Activated CD8-positive, alpha-beta T cell treated with anti-CD3 and anti-CD28 coated beads for 36 hours (primary cell): Measurements from ENCODE around the gene AP4S1. TPM values are rescaled to one million over a fixed set of nuclear protein-coding genes. Genes with fewer than 3 reads are reported as not detected.

Experiments used
- ATAC-seq: fragments of 200-7000 bp; cut with Tn5 transposase; one replicate; pipeline ENCODE4 v1.10.0; 2021; ENCODE audit warnings: mild to moderate bottlenecking, moderate library complexity
- CTCF ChIA-PET: fragments of 350-600 bp; sonication (Branson Sonifier 250); formaldehyde crosslinking; loops from one replicate; lab custom pipeline; 2021; ENCODE audit warnings: antibody characterized with exemption; lab: Charles Lee
- POLR2A ChIA-PET: fragments of 350-600 bp; sonication (Branson Sonifier 250); formaldehyde crosslinking; loops from one replicate; lab custom pipeline; 2021; ENCODE audit warnings: antibody characterized with exemption; lab: Charles Lee
- DNase-seq: peaks from one replicate; pipeline ENCODE4 v3.0.0-alpha.2; 2020
- H3K27ac Mint-ChIP-seq: one replicate; pipeline ENCODE4 v1.8.0; 2021; ENCODE audit warnings: mild to moderate bottlenecking, mixed read lengths
- H3K27me3 Mint-ChIP-seq: one replicate; pipeline ENCODE4 v1.8.0; 2021; ENCODE audit warnings: mixed read lengths
- H3K36me3 Mint-ChIP-seq: one replicate; pipeline ENCODE4 v1.8.0; 2021; ENCODE audit warnings: low read depth, mixed read lengths
- H3K4me1 Mint-ChIP-seq: one replicate; pipeline ENCODE4 v1.8.0; 2021; ENCODE audit warnings: low read depth, mixed read lengths
- H3K4me3 Mint-ChIP-seq: one replicate; pipeline ENCODE4 v1.8.0; 2021; ENCODE audit warnings: mild to moderate bottlenecking, moderate library complexity, mixed read lengths
- H3K9me3 Mint-ChIP-seq: one replicate; pipeline ENCODE4 v1.8.0; 2021; ENCODE audit warnings: mixed read lengths
- CTCF ChIP-seq: fragments of 200-600 bp; IDR thresholded peaks from one replicate; pipeline ENCODE4 v1.8.0; 2022; ENCODE audit warnings: antibody characterized with exemption, mild to moderate bottlenecking
- intact Hi-C: fragments of 100-400 bp; cut with micrococcal nuclease; formaldehyde crosslinking; loops from one replicate; pipeline ENCODE4 v1.10.0; 2022
- total RNA-seq, 2 experiments: library from RNA; stranded (reverse); gene quantifications; one replicate each; pipeline ENCODE4 v1.2.3, GENCODE V29; 2021

AP4S1 gene
- total RNA-seq, 2 experiments from 2014 or later, result 3.6 to 4.0 TPM

GRCh38 chr14:31010935-31011334, 14.5 kb upstream of the AP4S1 start:
- Mint-ChIP-seq H3K4me3 (no peak overlapping the region), H3K27ac (no peak overlapping the region), H3K9me3 (no peaks in the 10 kb centered on the region), H3K4me1 (peaks cover 4% of the 10 kb centered on the region), H3K27me3 (no peaks in the 10 kb centered on the region), H3K36me3 (peaks cover 12% of the 10 kb centered on the region)
- no peak for TF ChIP-seq CTCF
- DNase-seq (no peak), ATAC-seq (no peak)
- intact Hi-C loops, result no loop called here
- ChIA-PET CTCF (no interaction called here), POLR2A (interaction anchor here (1.7 kb wide), 1 partner anchor 12 kb away, joined by 4 read pairs; no protein-coding TSS in a partner anchor)

GRCh38 chr14:31013841-31014240, 11.6 kb upstream of the AP4S1 start:
- POLR2A ChIA-PET, result interaction anchor here (1.0 to 1.2 kb wide), 2 partner anchors 9 to 12 kb away, joined by 3 read pairs; partner anchors contain the start of gene STRN3
- CTCF ChIA-PET, result interaction anchor here (1.0 kb wide), 1 partner anchor 34 kb away, joined by 3 read pairs; no protein-coding TSS in a partner anchor
- Mint-ChIP-seq H3K9me3 (no peaks in the 10 kb centered on the region), H3K36me3 (peaks cover 12% of the 10 kb centered on the region), H3K27me3 (no peaks in the 10 kb centered on the region), H3K4me1 (peaks cover 10% of the 10 kb centered on the region), H3K4me3 (no peak overlapping the region), H3K27ac (no peak overlapping the region)
- no peak for TF ChIP-seq CTCF
- no peak for ATAC-seq
- intact Hi-C loops, result no loop called here
- DNase-seq, result no peak

- POLR2A ChIA-PET, result interaction anchor here (0.7 kb wide), 1 partner anchor 75 kb away, joined by 3 read pairs; no protein-coding TSS in a partner anchor
- CTCF ChIA-PET, result no interaction called here
- no peak for TF ChIP-seq CTCF
- no peak overlapping the region for H3K4me3 Mint-ChIP-seq
- ATAC-seq, result no peak
- peaks cover 26% of the 10 kb centered on the region for H3K4me1 Mint-ChIP-seq
- no peak overlapping the region for H3K27ac Mint-ChIP-seq
- DNase-seq, result no peak
- peaks cover 21% of the 10 kb centered on the region for H3K36me3 Mint-ChIP-seq
- no peaks in the 10 kb centered on the region for H3K27me3 Mint-ChIP-seq
- peaks cover 2% of the 10 kb centered on the region for H3K9me3 Mint-ChIP-seq
- intact Hi-C loops, result no loop called here
These were observed 7.3 kb upstream of the AP4S1 start for GRCh38 chr14:31018057-31018645.

- ChIA-PET CTCF (no interaction called here), POLR2A (no interaction called here)
- Mint-ChIP-seq H3K4me1 (peaks cover 33% of the 10 kb centered on the region), H3K27me3 (no peaks in the 10 kb centered on the region), H3K4me3 (no peak overlapping the region), H3K27ac (no peak overlapping the region), H3K36me3 (peaks cover 22% of the 10 kb centered on the region), H3K9me3 (peaks cover 2% of the 10 kb centered on the region)
- no peak for TF ChIP-seq CTCF
- intact Hi-C loops, result no loop called here
- ATAC-seq (no peak), DNase-seq (no peak)
These were observed 4.4 kb upstream of the AP4S1 start for GRCh38 chr14:31020834-31021575.

- Mint-ChIP-seq H3K9me3 (peaks cover 2% of the 10 kb centered on the region), H3K4me1 (peaks cover 30% of the 10 kb centered on the region), H3K27ac (no peak overlapping the region)
These were observed 3.9 kb upstream of the AP4S1 start for GRCh38 chr14:31021576-31021949.

More at GRCh38 chr14:31021576-31021949, 3.9 kb upstream of the AP4S1 start:
- H3K4me3 Mint-ChIP-seq, result no peak overlapping the region
- intact Hi-C loops, result no loop called here
- DNase-seq (no peak), ATAC-seq (no peak)
- POLR2A ChIA-PET, result interaction anchor here (1.6 kb wide), 1 partner anchor 16 kb away, joined by 3 read pairs; no protein-coding TSS in a partner anchor
- TF ChIP-seq CTCF, result no peak
- CTCF ChIA-PET, result no interaction called here
- peaks cover 22% of the 10 kb centered on the region for H3K36me3 Mint-ChIP-seq
- H3K27me3 Mint-ChIP-seq, result no peaks in the 10 kb centered on the region
